HG03196 (cell line): ENCODE results near the gene APEH.

Experiments
- ATAC-seq: cut with Tn5 transposase; IDR thresholded peaks from one replicate; pipeline ENCODE4 v1.9.1; 2021; ENCODE audit not compliant: unreplicated experiment

Gene APEH

GRCh38 chr3:49723628-49724551 is 49.7 kb downstream of the APEH start, which contains the start of gene GMPPB:
Gene GMPPB (minus strand): TSS chr3:49723951. CDS start chr3:49723726, 225 bp downstream.
- peak; percentile 70 for ATAC-seq

- no peak for ATAC-seq
Observed at GRCh38 chr3:49724586-49724985, 50.4 kb downstream of the APEH start.

GRCh38 chr3:49725906-49726681 is 51.9 kb downstream of the APEH start:
- no peak for ATAC-seq

GRCh38 chr3:49727154-49727923 is 53.2 kb downstream of the APEH start:
- ATAC-seq: no peak

- no peak for ATAC-seq
Observed at GRCh38 chr3:49727924-49728361, 53.8 kb downstream of the APEH start.

- no peak for ATAC-seq
Observed at GRCh38 chr3:49729966-49730609, 55.9 kb downstream of the APEH start.

GRCh38 chr3:49732597-49732996 is 58.4 kb downstream of the APEH start:
- no peak for ATAC-seq

GRCh38 chr3:49733551-49733950 is 59.4 kb downstream of the APEH start:
- ATAC-seq: no peak
